ENCODE results near the gene NRXN3. TPM values are rescaled to one million over a fixed set of nuclear protein-coding genes. Genes with fewer than 3 reads are reported as not detected.

Gene NRXN3
- total and polyA plus RNA-seq, 2 experiments from 2014 or later = 1.0 to 1.8 TPM

DNA sequence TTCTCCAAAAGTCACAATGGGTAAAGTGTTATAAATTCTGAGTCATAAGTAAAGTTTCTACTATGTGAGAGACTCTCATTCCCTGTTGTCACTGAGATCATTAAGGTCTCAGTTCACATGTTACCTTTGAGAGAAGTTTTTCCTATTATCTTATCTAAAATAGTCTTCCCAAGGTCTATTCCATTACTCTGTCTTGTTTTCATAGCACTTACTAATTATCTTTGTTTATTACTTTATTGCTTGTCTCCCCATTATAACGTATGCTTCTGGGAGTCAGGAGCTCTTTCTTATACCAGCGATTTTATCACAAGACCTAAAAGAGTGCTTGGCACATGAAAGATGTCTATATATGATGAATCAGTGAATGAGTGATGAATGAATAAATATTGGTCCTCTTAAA lies 1039.2 kb downstream of the NRXN3 start:
- Histone ChIP-seq H3K4me3 (no peak overlapping the region), H3K79me2 (replicated peaks; ENCODE audit: insufficient read depth) (no peaks in the 10 kb centered on the region), H3K4me2 (no peak overlapping the region), H3F3A (replicated peaks; ENCODE audit: low read depth) (no peaks in the 10 kb centered on the region), H2AFZ (no peak overlapping the region), H3K36me3 (ENCODE audit: insufficient read depth) (no peaks in the 10 kb centered on the region), H3K27me3 (ENCODE audit: insufficient read depth) (no peaks in the 10 kb centered on the region), H3K4me1 (ENCODE audit: insufficient read depth) (no peaks in the 10 kb centered on the region; the same call in 1 of the 2 replicates), H3K9me2 (ENCODE audit: insufficient read depth) (no peaks in the 10 kb centered on the region), H4K20me1 (replicated peaks; ENCODE audit: insufficient read depth) (no peaks in the 10 kb centered on the region), H3K27ac (ENCODE audit: low read depth) (no peak overlapping the region)
- no peak for ATAC-seq
- Mint-ChIP-seq H3K27me3 (ENCODE audit: insufficient read depth, low read depth, poor library complexity) (peaks cover 2% of the 10 kb centered on the region), H3K4me3 (no peak overlapping the region), H3K4me1 (peaks cover 6% of the 10 kb centered on the region; the same call in 2 of the 3 replicates), H3K36me3 (ENCODE audit: low read depth) (no peaks in the 10 kb centered on the region), H3K27ac (no peak overlapping the region), H3K9me3 (no peaks in the 10 kb centered on the region)
- no peak for DNase-seq (ENCODE audit: low spot score)
- no peak for TF ChIP-seq EZH2 (IDR thresholded peaks at IDR 0.05; ENCODE audit: low read depth, unreplicated experiment)
- TF ChIP-seq CREB1 (CRISPR knock-in tag; IDR thresholded peaks at IDR 0.05; ENCODE audit: low read depth) = no peak
- TF ChIP-seq, protein P1, sequence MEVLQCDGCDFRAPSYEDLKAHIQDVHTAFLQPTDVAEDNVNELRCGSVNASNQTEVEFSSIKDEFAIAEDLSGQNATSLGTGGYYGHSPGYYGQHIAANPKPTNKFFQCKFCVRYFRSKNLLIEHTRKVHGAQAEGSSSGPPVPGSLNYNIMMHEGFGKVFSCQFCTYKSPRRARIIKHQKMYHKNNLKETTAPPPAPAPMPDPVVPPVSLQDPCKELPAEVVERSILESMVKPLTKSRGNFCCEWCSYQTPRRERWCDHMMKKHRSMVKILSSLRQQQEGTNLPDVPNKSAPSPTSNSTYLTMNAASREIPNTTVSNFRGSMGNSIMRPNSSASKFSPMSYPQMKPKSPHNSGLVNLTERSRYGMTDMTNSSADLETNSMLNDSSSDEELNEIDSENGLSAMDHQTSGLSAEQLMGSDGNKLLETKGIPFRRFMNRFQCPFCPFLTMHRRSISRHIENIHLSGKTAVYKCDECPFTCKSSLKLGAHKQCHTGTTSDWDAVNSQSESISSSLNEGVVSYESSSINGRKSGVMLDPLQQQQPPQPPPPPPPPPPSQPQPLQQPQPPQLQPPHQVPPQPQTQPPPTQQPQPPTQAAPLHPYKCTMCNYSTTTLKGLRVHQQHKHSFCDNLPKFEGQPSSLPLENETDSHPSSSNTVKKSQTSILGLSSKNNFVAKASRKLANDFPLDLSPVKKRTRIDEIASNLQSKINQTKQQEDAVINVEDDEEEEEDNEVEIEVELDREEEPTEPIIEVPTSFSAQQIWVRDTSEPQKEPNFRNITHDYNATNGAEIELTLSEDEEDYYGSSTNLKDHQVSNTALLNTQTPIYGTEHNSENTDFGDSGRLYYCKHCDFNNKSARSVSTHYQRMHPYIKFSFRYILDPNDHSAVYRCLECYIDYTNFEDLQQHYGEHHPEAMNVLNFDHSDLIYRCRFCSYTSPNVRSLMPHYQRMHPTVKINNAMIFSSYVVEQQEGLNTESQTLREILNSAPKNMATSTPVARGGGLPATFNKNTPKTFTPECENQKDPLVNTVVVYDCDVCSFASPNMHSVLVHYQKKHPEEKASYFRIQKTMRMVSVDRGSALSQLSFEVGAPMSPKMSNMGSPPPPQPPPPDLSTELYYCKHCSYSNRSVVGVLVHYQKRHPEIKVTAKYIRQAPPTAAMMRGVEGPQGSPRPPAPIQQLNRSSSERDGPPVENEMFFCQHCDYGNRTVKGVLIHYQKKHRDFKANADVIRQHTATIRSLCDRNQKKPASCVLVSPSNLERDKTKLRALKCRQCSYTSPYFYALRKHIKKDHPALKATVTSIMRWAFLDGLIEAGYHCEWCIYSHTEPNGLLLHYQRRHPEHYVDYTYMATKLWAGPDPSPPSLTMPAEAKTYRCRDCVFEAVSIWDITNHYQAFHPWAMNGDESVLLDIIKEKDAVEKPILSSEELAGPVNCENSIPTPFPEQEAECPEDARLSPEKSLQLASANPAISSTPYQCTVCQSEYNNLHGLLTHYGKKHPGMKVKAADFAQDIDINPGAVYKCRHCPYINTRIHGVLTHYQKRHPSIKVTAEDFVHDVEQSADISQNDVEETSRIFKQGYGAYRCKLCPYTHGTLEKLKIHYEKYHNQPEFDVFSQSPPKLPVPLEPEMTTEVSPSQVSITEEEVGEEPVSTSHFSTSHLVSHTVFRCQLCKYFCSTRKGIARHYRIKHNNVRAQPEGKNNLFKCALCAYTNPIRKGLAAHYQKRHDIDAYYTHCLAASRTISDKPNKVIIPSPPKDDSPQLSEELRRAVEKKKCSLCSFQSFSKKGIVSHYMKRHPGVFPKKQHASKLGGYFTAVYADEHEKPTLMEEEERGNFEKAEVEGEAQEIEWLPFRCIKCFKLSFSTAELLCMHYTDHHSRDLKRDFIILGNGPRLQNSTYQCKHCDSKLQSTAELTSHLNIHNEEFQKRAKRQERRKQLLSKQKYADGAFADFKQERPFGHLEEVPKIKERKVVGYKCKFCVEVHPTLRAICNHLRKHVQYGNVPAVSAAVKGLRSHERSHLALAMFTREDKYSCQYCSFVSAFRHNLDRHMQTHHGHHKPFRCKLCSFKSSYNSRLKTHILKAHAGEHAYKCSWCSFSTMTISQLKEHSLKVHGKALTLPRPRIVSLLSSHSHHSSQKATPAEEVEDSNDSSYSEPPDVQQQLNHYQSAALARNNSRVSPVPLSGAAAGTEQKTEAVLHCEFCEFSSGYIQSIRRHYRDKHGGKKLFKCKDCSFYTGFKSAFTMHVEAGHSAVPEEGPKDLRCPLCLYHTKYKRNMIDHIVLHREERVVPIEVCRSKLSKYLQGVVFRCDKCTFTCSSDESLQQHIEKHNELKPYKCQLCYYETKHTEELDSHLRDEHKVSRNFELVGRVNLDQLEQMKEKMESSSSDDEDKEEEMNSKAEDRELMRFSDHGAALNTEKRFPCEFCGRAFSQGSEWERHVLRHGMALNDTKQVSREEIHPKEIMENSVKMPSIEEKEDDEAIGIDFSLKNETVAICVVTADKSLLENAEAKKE (CRISPR knock-in tag; IDR thresholded peaks at IDR 0.05) = no peak
- no peak for TF ChIP-seq JUNB (IDR thresholded peaks at IDR 0.05; ENCODE audit: unreplicated experiment)
- TF ChIP-seq, protein P2, sequence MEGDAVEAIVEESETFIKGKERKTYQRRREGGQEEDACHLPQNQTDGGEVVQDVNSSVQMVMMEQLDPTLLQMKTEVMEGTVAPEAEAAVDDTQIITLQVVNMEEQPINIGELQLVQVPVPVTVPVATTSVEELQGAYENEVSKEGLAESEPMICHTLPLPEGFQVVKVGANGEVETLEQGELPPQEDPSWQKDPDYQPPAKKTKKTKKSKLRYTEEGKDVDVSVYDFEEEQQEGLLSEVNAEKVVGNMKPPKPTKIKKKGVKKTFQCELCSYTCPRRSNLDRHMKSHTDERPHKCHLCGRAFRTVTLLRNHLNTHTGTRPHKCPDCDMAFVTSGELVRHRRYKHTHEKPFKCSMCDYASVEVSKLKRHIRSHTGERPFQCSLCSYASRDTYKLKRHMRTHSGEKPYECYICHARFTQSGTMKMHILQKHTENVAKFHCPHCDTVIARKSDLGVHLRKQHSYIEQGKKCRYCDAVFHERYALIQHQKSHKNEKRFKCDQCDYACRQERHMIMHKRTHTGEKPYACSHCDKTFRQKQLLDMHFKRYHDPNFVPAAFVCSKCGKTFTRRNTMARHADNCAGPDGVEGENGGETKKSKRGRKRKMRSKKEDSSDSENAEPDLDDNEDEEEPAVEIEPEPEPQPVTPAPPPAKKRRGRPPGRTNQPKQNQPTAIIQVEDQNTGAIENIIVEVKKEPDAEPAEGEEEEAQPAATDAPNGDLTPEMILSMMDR (conservative IDR thresholded peaks at IDR 0.05; ENCODE audit: low read depth in 2 of 2) = no peak
- no peak for TF ChIP-seq EZH2phosphoT487 (IDR thresholded peaks at IDR 0.05; ENCODE audit: unreplicated experiment)
- TF ChIP-seq, protein P3, sequence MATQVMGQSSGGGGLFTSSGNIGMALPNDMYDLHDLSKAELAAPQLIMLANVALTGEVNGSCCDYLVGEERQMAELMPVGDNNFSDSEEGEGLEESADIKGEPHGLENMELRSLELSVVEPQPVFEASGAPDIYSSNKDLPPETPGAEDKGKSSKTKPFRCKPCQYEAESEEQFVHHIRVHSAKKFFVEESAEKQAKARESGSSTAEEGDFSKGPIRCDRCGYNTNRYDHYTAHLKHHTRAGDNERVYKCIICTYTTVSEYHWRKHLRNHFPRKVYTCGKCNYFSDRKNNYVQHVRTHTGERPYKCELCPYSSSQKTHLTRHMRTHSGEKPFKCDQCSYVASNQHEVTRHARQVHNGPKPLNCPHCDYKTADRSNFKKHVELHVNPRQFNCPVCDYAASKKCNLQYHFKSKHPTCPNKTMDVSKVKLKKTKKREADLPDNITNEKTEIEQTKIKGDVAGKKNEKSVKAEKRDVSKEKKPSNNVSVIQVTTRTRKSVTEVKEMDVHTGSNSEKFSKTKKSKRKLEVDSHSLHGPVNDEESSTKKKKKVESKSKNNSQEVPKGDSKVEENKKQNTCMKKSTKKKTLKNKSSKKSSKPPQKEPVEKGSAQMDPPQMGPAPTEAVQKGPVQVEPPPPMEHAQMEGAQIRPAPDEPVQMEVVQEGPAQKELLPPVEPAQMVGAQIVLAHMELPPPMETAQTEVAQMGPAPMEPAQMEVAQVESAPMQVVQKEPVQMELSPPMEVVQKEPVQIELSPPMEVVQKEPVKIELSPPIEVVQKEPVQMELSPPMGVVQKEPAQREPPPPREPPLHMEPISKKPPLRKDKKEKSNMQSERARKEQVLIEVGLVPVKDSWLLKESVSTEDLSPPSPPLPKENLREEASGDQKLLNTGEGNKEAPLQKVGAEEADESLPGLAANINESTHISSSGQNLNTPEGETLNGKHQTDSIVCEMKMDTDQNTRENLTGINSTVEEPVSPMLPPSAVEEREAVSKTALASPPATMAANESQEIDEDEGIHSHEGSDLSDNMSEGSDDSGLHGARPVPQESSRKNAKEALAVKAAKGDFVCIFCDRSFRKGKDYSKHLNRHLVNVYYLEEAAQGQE (IDR thresholded peaks at IDR 0.05; ENCODE audit: unreplicated experiment) = no peak
- TF ChIP-seq ZNF331 (CRISPR knock-in tag; IDR thresholded peaks at IDR 0.05; ENCODE audit: low read depth) = no peak
- TF ChIP-seq, protein P4, sequence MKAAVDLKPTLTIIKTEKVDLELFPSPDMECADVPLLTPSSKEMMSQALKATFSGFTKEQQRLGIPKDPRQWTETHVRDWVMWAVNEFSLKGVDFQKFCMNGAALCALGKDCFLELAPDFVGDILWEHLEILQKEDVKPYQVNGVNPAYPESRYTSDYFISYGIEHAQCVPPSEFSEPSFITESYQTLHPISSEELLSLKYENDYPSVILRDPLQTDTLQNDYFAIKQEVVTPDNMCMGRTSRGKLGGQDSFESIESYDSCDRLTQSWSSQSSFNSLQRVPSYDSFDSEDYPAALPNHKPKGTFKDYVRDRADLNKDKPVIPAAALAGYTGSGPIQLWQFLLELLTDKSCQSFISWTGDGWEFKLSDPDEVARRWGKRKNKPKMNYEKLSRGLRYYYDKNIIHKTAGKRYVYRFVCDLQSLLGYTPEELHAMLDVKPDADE (IDR thresholded peaks at IDR 0.05) = no peak
- no peak for TF ChIP-seq NANOG (IDR thresholded peaks at IDR 0.05; ENCODE audit: borderline replicate concordance)

Measured in GM23338 (cell line).